SK-N-SH treated with all-trans-retinoic acid at 6 μM for 48 hours (cell line): ENCODE data around the gene GNS.

Experiments used
- ATAC-seq: fragments of 200-7000 bp; cut with Tn5 transposase; 3 replicates; pipeline ENCODE4 v1.9.1; 2020; ENCODE audit warnings: mild to moderate bottlenecking, moderate library complexity
- ARNTL ChIP-seq: fragments of 450-650 bp; formaldehyde crosslinking; IDR thresholded peaks from 2 replicates; pipeline ENCODE4 v1.5.0; 2020; ENCODE audit warnings: low read depth, mild to moderate bottlenecking, moderate library complexity, borderline replicate concordance
- CREB5 ChIP-seq: fragments of 250-450 bp; sonication (Bioruptor Pico); IDR thresholded peaks from 2 replicates; pipeline ENCODE4 v1.5.1; 2020; ENCODE audit warnings: low read depth, mild to moderate bottlenecking, moderate library complexity
- CSDC2 ChIP-seq: fragments of 250-450 bp; sonication (Bioruptor Pico); IDR thresholded peaks from 2 replicates; pipeline ENCODE4 v1.5.0; 2020; ENCODE audit warnings: mild to moderate bottlenecking, moderate library complexity
- CSRNP3 ChIP-seq: fragments of 250-450 bp; sonication (Bioruptor Pico); IDR thresholded peaks from 2 replicates; pipeline ENCODE4 v1.5.1; 2021; ENCODE audit warnings: mild to moderate bottlenecking, moderate library complexity
- ESRRG ChIP-seq: fragments of 250-450 bp; sonication (Bioruptor Pico); IDR thresholded peaks from 2 replicates; pipeline ENCODE4 v1.6.1; 2021; ENCODE audit warnings: mild to moderate bottlenecking
- GLIS3 ChIP-seq: fragments of 250-450 bp; sonication (Bioruptor Pico); IDR thresholded peaks from 2 replicates; pipeline ENCODE4 v1.5.0; 2020; ENCODE audit warnings: mild to moderate bottlenecking, moderate library complexity
- ISL1 ChIP-seq: fragments of 250-450 bp; sonication (Bioruptor Pico); IDR thresholded peaks from 2 replicates; pipeline ENCODE4 v2.1.2; 2022; ENCODE audit warnings: mild to moderate bottlenecking, moderate library complexity
- PATZ1 ChIP-seq: fragments of 250-450 bp; sonication (Bioruptor Pico); IDR thresholded peaks from 2 replicates; pipeline ENCODE4 v1.8.0; 2020; ENCODE audit warnings: mild to moderate bottlenecking, moderate library complexity, borderline replicate concordance
- POU6F1 ChIP-seq: fragments of 250-450 bp; sonication (Bioruptor Pico); IDR thresholded peaks from 2 replicates; pipeline ENCODE4 v1.8.0; 2021; ENCODE audit warnings: low read depth, mild to moderate bottlenecking, moderate library complexity, borderline replicate concordance
- PPARA ChIP-seq: fragments of 250-450 bp; sonication (Bioruptor Pico); IDR thresholded peaks from 2 replicates; pipeline ENCODE4 v1.5.0; 2020; ENCODE audit warnings: mild to moderate bottlenecking, borderline replicate concordance
- RARB ChIP-seq: fragments of 250-450 bp; sonication (Bioruptor Pico); IDR thresholded peaks from 2 replicates; pipeline ENCODE4 v1.8.0; 2021; ENCODE audit warnings: mild to moderate bottlenecking, moderate library complexity
- SNAI2 ChIP-seq: fragments of 250-450 bp; sonication (Bioruptor Pico); IDR thresholded peaks from 2 replicates; pipeline ENCODE4 v1.5.0; 2020; ENCODE audit warnings: mild to moderate bottlenecking, moderate library complexity
- TCF4 ChIP-seq: fragments of 250-450 bp; sonication (Bioruptor Pico); IDR thresholded peaks from 2 replicates; pipeline ENCODE4 v1.8.0; 2021; ENCODE audit warnings: mild to moderate bottlenecking, moderate library complexity, borderline replicate concordance
- TOX ChIP-seq: fragments of 250-450 bp; sonication (Bioruptor Pico); IDR thresholded peaks from 2 replicates; pipeline ENCODE4 v1.8.0; 2021; ENCODE audit warnings: mild to moderate bottlenecking, moderate library complexity, borderline replicate concordance
- TSHZ2 ChIP-seq: fragments of 250-450 bp; sonication (Bioruptor Pico); IDR thresholded peaks from 2 replicates; pipeline ENCODE4 v1.5.0; 2020; ENCODE audit warnings: mild to moderate bottlenecking, moderate library complexity
- ZC3H10 ChIP-seq: fragments of 250-450 bp; sonication (Bioruptor Pico); IDR thresholded peaks from 2 replicates; pipeline ENCODE4 v1.5.1; 2021; ENCODE audit warnings: mild to moderate bottlenecking, moderate library complexity
- ZFP3 ChIP-seq: fragments of 250-450 bp; sonication (Bioruptor Pico); IDR thresholded peaks from 2 replicates; pipeline ENCODE4 v1.5.0; 2020; ENCODE audit warnings: mild to moderate bottlenecking, moderate library complexity
- ZFP30 ChIP-seq: fragments of 450-650 bp; formaldehyde crosslinking; IDR thresholded peaks from 2 replicates; pipeline ENCODE4 v1.5.0; 2022; ENCODE audit warnings: mild to moderate bottlenecking, moderate library complexity
- ZNF565 ChIP-seq: fragments of 450-650 bp; formaldehyde crosslinking; conservative IDR thresholded peaks from 2 replicates; pipeline ENCODE4 v1.5.0; 2020; ENCODE audit warnings: low read depth, mild to moderate bottlenecking, moderate library complexity
- ZNF8 ChIP-seq: fragments of 450-650 bp; formaldehyde crosslinking; IDR thresholded peaks from 2 replicates; pipeline ENCODE4 v1.5.0; 2020; ENCODE audit warnings: mild to moderate bottlenecking, moderate library complexity

GNS gene

GRCh38 chr12:64669270-64669842 lies 89.8 kb downstream of the GNS start (continued):
- no peak for TF ChIP-seq TOX (CRISPR knock-in tag)
- TF ChIP-seq TSHZ2 (CRISPR knock-in tag), result no peak

- TF ChIP-seq RARB (CRISPR knock-in tag) (no peak), POU6F1 (CRISPR knock-in tag) (no peak), PATZ1 (CRISPR knock-in tag) (no peak)
- ATAC-seq, result no peak
Measured at GRCh38 chr12:64667793-64668192, 91.4 kb downstream of the GNS start.

- ATAC-seq, result no peak
- TF ChIP-seq ESRRG (CRISPR knock-in tag) (no peak), TCF4 (no peak), ZC3H10 (CRISPR knock-in tag) (no peak), CSRNP3 (CRISPR knock-in tag) (no peak), CREB5 (CRISPR knock-in tag) (no peak), ZFP30 (CRISPR knock-in tag) (no peak), SNAI2 (no peak), PPARA (no peak), CSDC2 (CRISPR knock-in tag) (no peak), ZNF565 (CRISPR knock-in tag) (no peak), PATZ1 (CRISPR knock-in tag) (no peak), TSHZ2 (CRISPR knock-in tag) (no peak), POU6F1 (CRISPR knock-in tag) (no peak), RARB (CRISPR knock-in tag) (no peak), ARNTL (no peak), ZNF8 (CRISPR knock-in tag) (no peak), GLIS3 (CRISPR knock-in tag) (no peak), ZFP3 (CRISPR knock-in tag) (no peak), ISL1 (CRISPR knock-in tag) (no peak)
Measured at GRCh38 chr12:64666054-64666914, 92.9 kb downstream of the GNS start.
